ENCODE measurements around the gene UQCR11.
"Not testable (repeated sequence)": the region's sequence is repeated elsewhere in the genome, so short reads cannot be mapped to it uniquely, and the experiment has no call there.

UQCR11 gene

GRCh38 chr19:1605236-1606137 lies at the start of gene UQCR11:
Gene UQCR11 (minus strand): TSS chr19:1605462. CDS start chr19:1605409, 53 bp downstream.
- DNase-seq (ENCODE audit: low read depth in 2 of 2) = peak; percentile 79 to 86

- DNase-seq (ENCODE audit: low read depth in 2 of 2) = no peak
Measured at GRCh38 chr19:1654178-1654792, 49.0 kb upstream of the UQCR11 start.

- DNase-seq (ENCODE audit: low read depth in 2 of 2) = no peak
Measured at GRCh38 chr19:1653300-1653628, 48.0 kb upstream of the UQCR11 start.

GRCh38 chr19:1652471-1653299 lies 47.4 kb upstream of the UQCR11 start, which contains the start of gene TCF3:
Gene TCF3 (minus strand): TSS chr19:1652615. CDS start chr19:1650248, 2,367 bp downstream.
- peak; percentile 97 for DNase-seq (ENCODE audit: low read depth in 2 of 2)

GRCh38 chr19:1651568-1652291 lies 46.5 kb upstream of the UQCR11 start:
- peak in 1 of 2 donors; percentile 30 for DNase-seq (ENCODE audit: low read depth in 2 of 2)

- DNase-seq (ENCODE audit: low read depth in 2 of 2) = peak; percentile 27 to 33
Measured at GRCh38 chr19:1650650-1651567, 45.6 kb upstream of the UQCR11 start.

GRCh38 chr19:1649706-1650649 lies 44.7 kb upstream of the UQCR11 start:
- DNase-seq (ENCODE audit: low read depth in 2 of 2) = no peak

- no peak for DNase-seq (ENCODE audit: low read depth in 2 of 2)
Measured at GRCh38 chr19:1648920-1649541, 43.8 kb upstream of the UQCR11 start.

GRCh38 chr19:1648459-1648849 lies 43.2 kb upstream of the UQCR11 start:
- no peak for DNase-seq (ENCODE audit: low read depth in 2 of 2)

- DNase-seq (ENCODE audit: low read depth in 2 of 2) = no peak
Measured at GRCh38 chr19:1647501-1648458, 42.5 kb upstream of the UQCR11 start.

GRCh38 chr19:1646659-1647453 lies 41.6 kb upstream of the UQCR11 start:
- no peak for DNase-seq (ENCODE audit: low read depth in 2 of 2)

- DNase-seq (ENCODE audit: low read depth in 2 of 2) = no peak
Measured at GRCh38 chr19:1646149-1646548, 40.9 kb upstream of the UQCR11 start.

GRCh38 chr19:1645299-1645698 lies 40.0 kb upstream of the UQCR11 start:
- DNase-seq (ENCODE audit: low read depth in 2 of 2) = no peak

- DNase-seq (ENCODE audit: low read depth in 2 of 2) = no peak
Measured at GRCh38 chr19:1644070-1644469, 38.8 kb upstream of the UQCR11 start.

- DNase-seq (ENCODE audit: low read depth in 2 of 2) = not testable (repeated sequence)
Measured at GRCh38 chr19:1640893-1641448, 35.7 kb upstream of the UQCR11 start.

Data from stimulated activated CD8-positive, alpha-beta memory T cell treated with anti-CD3 and anti-CD28 coated beads, Interleukin-2, amount 100 ng/mL, for 1 hour (primary cell).